A549 (cell line): ENCODE measurements around the gene SRGAP3. TPM values are rescaled to one million over a fixed set of nuclear protein-coding genes. Genes with fewer than 3 reads are reported as not detected.

Experiments used
- ATAC-seq, 2 experiments: fragments of 200-7000 bp in 1 of 2; fragments of >200 bp in 1 of 2; cut with Nextera tagmentation in 1 of 2; cut with Tn5 transposase in 1 of 2; 3 replicates each; pipeline versions ENCODE4 v1.8.0 to v1.9.1; 2018 to 2020; ENCODE audit warnings: mild to moderate bottlenecking in 1 of 2, moderate library complexity in 1 of 2
- CTCF ChIA-PET: fragments of 300-600 bp; sonication (Branson Sonifier 250); formaldehyde crosslinking; extraction: SDS; loops from one replicate; lab custom pipeline; 2021; ENCODE audit warnings: antibody characterized with exemption, inconsistent platforms; lab: Yijun Ruan, JAX
- POLR2A ChIA-PET: fragments of 350-600 bp; formaldehyde crosslinking; extraction: SDS; loops from one replicate; lab custom pipeline; 2021; ENCODE audit warnings: antibody characterized with exemption, inconsistent platforms; lab: Yijun Ruan, JAX
- DNase-seq, 2 experiments: peaks; one replicate each; pipeline versions ENCODE4 v3.0.0 to v3.0.0-alpha.2; 2011 to 2016; ENCODE audit warnings: low read depth in 1 of 2, low spot score in 1 of 2
- FAIRE-seq: peaks from 2 replicates; lab custom pipeline; 2011; peaks lifted over from hg19 to GRCh38; lab: Jason Lieb, UNC
- H3K27ac ChIP-seq, 2 experiments: fragments of >200 bp; sonication (Bioruptor Twin); formaldehyde crosslinking; 3 replicates each; pipeline ENCODE4 v1.5.1; 2016 to 2017
- H3K4me1 ChIP-seq: fragments of >200 bp; sonication (Bioruptor Twin); formaldehyde crosslinking; 3 replicates; pipeline ENCODE4 v1.6.1; 2016
- H3K4me2 ChIP-seq: fragments of >200 bp; sonication (Bioruptor Twin); formaldehyde crosslinking; 3 replicates; pipeline ENCODE4 v1.6.1; 2016
- H3K4me3 ChIP-seq: fragments of >200 bp; sonication (Bioruptor Twin); formaldehyde crosslinking; 3 replicates; pipeline ENCODE4 v1.5.1; 2016
- H3K9me3 ChIP-seq: fragments of >200 bp; sonication (Bioruptor Twin); formaldehyde crosslinking; 3 replicates; pipeline ENCODE4 v1.6.1; 2016
- BHLHE40 ChIP-seq: IDR thresholded peaks from 2 replicates; pipeline ENCODE4 v1.6.1; 2012; ENCODE audit warnings: low read depth, low read length, inconsistent platforms
- CBX8 ChIP-seq: fragments of 200-600 bp; sonication (generic); IDR thresholded peaks from 2 replicates; pipeline ENCODE4 v1.6.1; 2016
- CEBPB ChIP-seq, 2 experiments: fragments of >200 bp in 1 of 2; sonication (Bioruptor Twin) in 1 of 2; formaldehyde crosslinking in 1 of 2; IDR thresholded peaks; 2 replicates each; pipeline ENCODE4 v1.6.1; 2012 to 2016
- CHD2 ChIP-seq: fragments of 150-350 bp; IDR thresholded peaks from 2 replicates; pipeline ENCODE4 v1.6.1; 2014; ENCODE audit warnings: low read length; ENCODE audit not compliant: partially characterized antibody
- CHD4 ChIP-seq: fragments of 200-600 bp; sonication (generic); IDR thresholded peaks from 2 replicates; pipeline ENCODE4 v1.6.1; 2016; ENCODE audit warnings: antibody characterized with exemption, mild to moderate bottlenecking, borderline replicate concordance
- CTCF ChIP-seq: fragments of >200 bp; sonication (Bioruptor Twin); formaldehyde crosslinking; IDR thresholded peaks from 3 replicates; pipeline ENCODE4 v1.5.1; 2016
- EHMT2 ChIP-seq: fragments of 200-600 bp; sonication (generic); IDR thresholded peaks from 2 replicates; pipeline ENCODE4 v1.6.1; 2016; ENCODE audit warnings: antibody characterized with exemption, low read depth, mild to moderate bottlenecking, moderate library complexity
- FOSL2 ChIP-seq, 2 experiments: fragments of 450-650 bp in 1 of 2; fragments of >200 bp in 1 of 2; sonication (Bioruptor Twin) in 1 of 2; formaldehyde crosslinking; IDR thresholded peaks; 2 replicates each; pipeline versions ENCODE4 v1.5.0 to v1.6.1; 2016 to 2020; ENCODE audit warnings: mild to moderate bottlenecking in 1 of 2, moderate library complexity in 1 of 2
- FOXS1 ChIP-seq: fragments of 250-450 bp; sonication (Bioruptor Pico); IDR thresholded peaks from 2 replicates; pipeline ENCODE4 v1.5.0; 2020; ENCODE audit warnings: mild to moderate bottlenecking, moderate library complexity
- GATA3 ChIP-seq: IDR thresholded peaks from 2 replicates; pipeline ENCODE4 v1.6.1; 2012; ENCODE audit warnings: borderline replicate concordance
- HEYL ChIP-seq: fragments of 250-450 bp; sonication (Bioruptor Pico); IDR thresholded peaks from 2 replicates; pipeline ENCODE4 v1.8.0; 2021; ENCODE audit warnings: mild to moderate bottlenecking, moderate library complexity
- HMGXB4 ChIP-seq: fragments of 250-450 bp; sonication (Bioruptor Pico); IDR thresholded peaks from 2 replicates; pipeline ENCODE4 v1.5.0; 2021; ENCODE audit warnings: mild to moderate bottlenecking, moderate library complexity, borderline replicate concordance
- HOXB13 ChIP-seq: fragments of 250-450 bp; sonication (Bioruptor Pico); IDR thresholded peaks from 2 replicates; pipeline ENCODE4 v1.5.0; 2020; ENCODE audit warnings: low read depth, mild to moderate bottlenecking, moderate library complexity
- JUN ChIP-seq, 2 experiments: fragments of >200 bp; sonication (Bioruptor Twin); formaldehyde crosslinking; IDR thresholded peaks; 2 replicates in 1 of 2; 3 replicates in 1 of 2; pipeline ENCODE4 v1.6.1; 2016 to 2017
- JUNB ChIP-seq: fragments of >200 bp; sonication (Bioruptor Twin); formaldehyde crosslinking; IDR thresholded peaks from 2 replicates; pipeline ENCODE4 v1.6.1; 2016
- KDM5A ChIP-seq: fragments of 200-600 bp; sonication (generic); IDR thresholded peaks from 2 replicates; pipeline ENCODE4 v1.6.1; 2016; ENCODE audit warnings: antibody characterized with exemption, mild to moderate bottlenecking
- MAFK ChIP-seq: fragments of 450-650 bp; IDR thresholded peaks from 2 replicates; pipeline ENCODE4 v1.6.1; 2014; ENCODE audit not compliant: partially characterized antibody
- PBX3 ChIP-seq: IDR thresholded peaks from 2 replicates; pipeline ENCODE4 v1.6.1; 2012
- RARB ChIP-seq: fragments of 250-450 bp; sonication (Bioruptor Pico); IDR thresholded peaks from 2 replicates; pipeline ENCODE4 v1.8.0; 2021; ENCODE audit warnings: mild to moderate bottlenecking, moderate library complexity
- RCOR1 ChIP-seq: fragments of 150-350 bp; IDR thresholded peaks from 2 replicates; pipeline ENCODE4 v1.6.1; 2014; ENCODE audit warnings: antibody characterized with exemption, low read length, low read depth
- RFX5 ChIP-seq: fragments of 450-650 bp; IDR thresholded peaks from 2 replicates; pipeline ENCODE4 v1.7.1; 2014; ENCODE audit warnings: antibody characterized with exemption, mild to moderate bottlenecking, moderate library complexity
- TFCP2L1 ChIP-seq: fragments of 250-450 bp; sonication (Bioruptor Pico); IDR thresholded peaks from 2 replicates; pipeline ENCODE4 v1.5.0; 2021; ENCODE audit warnings: mild to moderate bottlenecking
- TP53 ChIP-seq: fragments of 250-450 bp; sonication (Bioruptor Pico); IDR thresholded peaks from 2 replicates; pipeline ENCODE4 v1.5.0; 2021; ENCODE audit warnings: mild to moderate bottlenecking, moderate library complexity
- USF2 ChIP-seq: fragments of 450-650 bp; IDR thresholded peaks from 2 replicates; pipeline ENCODE4 v1.6.1; 2014; ENCODE audit warnings: antibody characterized with exemption
- WGBS: methylation state at CpG from one replicate; pipeline ENCODE4 v1.1.6; 2017; ENCODE audit errors: missing lambda C conversion rate; 5-methylcytosine and 5-hydroxymethylcytosine counted together
- polyA plus RNA-seq, 4 experiments: library from polyadenylated mRNA; depleted of rRNA in 3 of 4; stranded (reverse); fragments of >200 nt; fragmentation: RNase III in 1 of 4; extraction: RNeasy Plus Mini Kit Qiagen cat#74134 plus additional on column Dnase treatment in 1 of 4; gene quantifications; 2 replicates in 3 of 4; 3 replicates in 1 of 4; pipeline ENCODE4 v1.2.3, GENCODE V29; 2011 to 2017

SRGAP3 gene
- polyA plus RNA-seq, 2 of the 4 experiments (the other 2 are of a cell fraction) = 1.6 to 2.5 TPM

- ATAC-seq (no peak), DNase-seq (no peak), FAIRE-seq (no peak)
- H3K9me3 ChIP-seq = no peaks in the 10 kb centered on the region
- TF ChIP-seq JUNB = no peak
- TF ChIP-seq HMGXB4 (CRISPR knock-in tag) = no peak
- no peak for TF ChIP-seq TP53 (CRISPR knock-in tag)
- no peak for TF ChIP-seq CHD4
- no peak for TF ChIP-seq JUN (IDR thresholded peaks at IDR 0.05)
- no peak for TF ChIP-seq FOXS1 (CRISPR knock-in tag)
- TF ChIP-seq EHMT2 = no peak
- TF ChIP-seq HOXB13 = no peak
- no peak for TF ChIP-seq CTCF
- H3K4me2 ChIP-seq = no peak overlapping the region
- CTCF ChIA-PET = no interaction called here
- no peak overlapping the region for H3K27ac ChIP-seq
- WGBS = 63% methylated on average over 3 of the region's 3 CpGs
- POLR2A ChIA-PET = no interaction called here
- no peaks in the 10 kb centered on the region for H3K4me1 ChIP-seq
- H3K4me3 ChIP-seq = no peak overlapping the region
Measured at GRCh38 chr3:9183011-9183410, 66.4 kb downstream of the SRGAP3 start.

- FAIRE-seq = no peak
- Histone ChIP-seq H3K4me2 (no peak overlapping the region), H3K9me3 (no peaks in the 10 kb centered on the region), H3K4me1 (peaks cover 5% of the 10 kb centered on the region; the same call in 2 of the 3 replicates)
- CTCF ChIA-PET = no interaction called here
- ATAC-seq = no peak
- no peak for DNase-seq
- 89% methylated on average over 6 of the region's 6 CpGs for WGBS
- TF ChIP-seq USF2 (no peak), BHLHE40 (no peak), CBX8 (no peak), PBX3 (no peak), MAFK (no peak), HMGXB4 (CRISPR knock-in tag) (no peak), TFCP2L1 (CRISPR knock-in tag) (no peak), RFX5 (no peak), RARB (no peak), CEBPB (IDR thresholded peaks at IDR 0.05) (no peak), HEYL (no peak), FOSL2 (IDR thresholded peaks at IDR 0.05) (no peak), FOSL2 (CRISPR knock-in tag; IDR thresholded peaks at IDR 0.05) (no peak), KDM5A (no peak), CHD2 (no peak), RCOR1 (no peak), GATA3 (no peak)
- TF ChIP-seq, all 56 proteins: peak for 0
- Histone ChIP-seq H3K4me3 (no peak overlapping the region), H3K27ac (no peak overlapping the region)
- POLR2A ChIA-PET = no interaction called here
Measured at GRCh38 chr3:9180764-9181117, 68.7 kb downstream of the SRGAP3 start.
